Calu3 (cell line): ENCODE data around the gene CIAO2B. TPM values are rescaled to one million over a fixed set of nuclear protein-coding genes. Genes with fewer than 3 reads are reported as not detected.
"Not testable (repeated sequence)": the region's sequence is repeated elsewhere in the genome, so short reads cannot be mapped to it uniquely, and the experiment has no call there.

Experiments
- BruUV-seq: library from RNA; stranded (reverse); fragments of 400-500 nt; replicated peaks from 2 replicates; lab custom pipeline; 2021; lab: Mats Ljungman, UMichigan
- CTCF ChIA-PET: fragments of 300-600 bp; sonication (Branson Sonifier 250); formaldehyde crosslinking; loops from one replicate; lab custom pipeline; 2022; ENCODE audit warnings: antibody characterized with exemption; lab: Charles Lee
- DNase-seq: peaks from one replicate; pipeline ENCODE4 v3.0.0; 2022
- H3K27ac Mint-ChIP-seq: one replicate; pipeline ENCODE4 v1.8.0; 2022; ENCODE audit warnings: mixed read lengths; ENCODE audit not compliant: unreplicated experiment
- H3K27me3 Mint-ChIP-seq: one replicate; pipeline ENCODE4 v1.8.0; 2022; ENCODE audit warnings: mixed read lengths; ENCODE audit not compliant: unreplicated experiment
- H3K36me3 Mint-ChIP-seq: one replicate; pipeline ENCODE4 v1.8.0; 2022; ENCODE audit warnings: mild to moderate bottlenecking, moderate library complexity, mixed read lengths; ENCODE audit not compliant: insufficient read depth, unreplicated experiment
- H3K4me1 Mint-ChIP-seq: one replicate; pipeline ENCODE4 v1.8.0; 2022; ENCODE audit warnings: mild to moderate bottlenecking, low read depth, mixed read lengths; ENCODE audit not compliant: unreplicated experiment
- H3K4me3 Mint-ChIP-seq: one replicate; pipeline ENCODE4 v1.8.0; 2022; ENCODE audit warnings: mild to moderate bottlenecking, low read depth, moderate library complexity, mixed read lengths; ENCODE audit not compliant: unreplicated experiment
- H3K9me3 Mint-ChIP-seq: one replicate; pipeline ENCODE4 v1.8.0; 2022; ENCODE audit warnings: low read depth, mixed read lengths; ENCODE audit not compliant: unreplicated experiment
- CTCF ChIP-seq: fragments of 200-600 bp; IDR thresholded peaks from one replicate; pipeline ENCODE4 v1.8.0; 2022; ENCODE audit warnings: antibody characterized with exemption; ENCODE audit not compliant: unreplicated experiment
- intact Hi-C: fragments of 100-400 bp; cut with micrococcal nuclease; formaldehyde crosslinking; loops from one replicate; pipeline ENCODE4 v1.10.0; 2022; ENCODE audit not compliant: unreplicated experiment
- total RNA-seq: library from RNA; stranded (reverse); gene quantifications from 2 replicates; pipeline ENCODE4 v1.2.3, GENCODE V29; 2022

Gene CIAO2B
- total RNA-seq, 1 experiment from 2014 or later = 121 TPM

DNA sequence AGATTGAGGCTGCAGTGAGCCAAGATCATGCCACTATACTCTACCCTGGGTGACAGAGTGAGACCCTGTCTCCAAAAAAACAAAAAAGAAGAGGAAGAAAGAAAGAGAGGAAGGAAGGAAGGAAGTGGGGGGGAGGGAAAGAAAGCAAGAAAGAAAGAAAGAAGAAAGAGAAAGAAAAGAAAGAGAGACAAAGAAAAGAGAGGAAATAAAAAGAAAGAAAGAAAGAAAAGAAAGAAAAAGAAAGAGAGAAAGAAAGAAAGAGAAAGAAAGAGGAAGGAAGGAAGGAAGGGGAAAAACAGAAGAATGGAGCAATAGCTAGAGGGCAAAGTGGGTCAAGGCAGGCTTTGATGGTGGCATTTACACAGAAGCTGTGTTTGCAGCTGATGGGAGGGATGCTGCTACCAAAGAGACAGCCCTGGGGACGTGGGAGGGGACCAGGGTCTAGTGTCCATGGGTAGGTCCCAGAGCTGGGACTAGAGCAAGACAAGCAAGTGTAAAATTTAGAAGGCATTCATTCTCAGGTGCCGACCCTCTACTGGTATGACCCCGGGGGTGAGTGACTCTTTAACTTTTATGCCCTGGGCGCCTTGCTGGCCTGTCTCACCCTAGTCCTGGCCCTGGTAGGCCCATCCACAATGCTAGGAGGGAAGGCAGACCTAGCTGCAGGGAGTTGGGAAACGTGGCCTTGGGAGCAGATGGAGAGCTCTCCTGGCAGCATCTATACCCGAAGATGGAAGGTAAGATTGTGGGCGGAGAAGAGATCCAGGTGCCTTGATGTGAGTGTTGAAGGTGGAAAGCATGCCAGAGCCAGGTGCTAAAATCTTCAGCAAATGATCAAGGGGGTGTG is 24.9 kb upstream of the CIAO2B start:
- intact Hi-C loops = no loop called here
- H3K36me3 Mint-ChIP-seq = no peaks in the 10 kb centered on the region
- no peak for TF ChIP-seq CTCF
- peaks cover 13% of the 10 kb centered on the region for H3K4me1 Mint-ChIP-seq
- no peak for DNase-seq
- BruUV-seq = no TSS peak
- H3K27me3 Mint-ChIP-seq = peaks cover 35% of the 10 kb centered on the region
- H3K27ac Mint-ChIP-seq = no peak overlapping the region
- H3K4me3 Mint-ChIP-seq = no peak overlapping the region
- CTCF ChIA-PET = no interaction called here
- no peaks in the 10 kb centered on the region for H3K9me3 Mint-ChIP-seq

DNA sequence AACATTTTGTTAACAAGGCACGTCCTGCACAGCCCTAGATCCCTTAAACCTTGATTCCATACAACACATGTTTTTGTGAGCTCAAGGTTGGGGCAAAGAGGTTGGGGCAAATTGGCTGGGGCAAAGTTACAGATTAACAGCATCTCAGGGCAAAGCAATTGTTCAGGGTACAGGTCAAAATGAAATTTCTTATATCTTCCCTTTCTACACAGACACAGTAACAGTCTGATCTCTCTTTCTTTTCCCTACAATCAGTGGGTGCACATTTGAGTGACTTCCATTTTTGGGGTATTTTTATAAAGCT is 21.9 kb upstream of the CIAO2B start:
- DNase-seq, H3K36me3 Mint-ChIP-seq, H3K9me3 Mint-ChIP-seq, intact Hi-C loops, H3K27ac Mint-ChIP-seq, H3K4me3 Mint-ChIP-seq, BruUV-seq: not testable (repeated sequence)
- peaks cover 34% of the 10 kb centered on the region for H3K27me3 Mint-ChIP-seq
- H3K4me1 Mint-ChIP-seq = peaks cover 15% of the 10 kb centered on the region
- CTCF ChIA-PET = interaction anchor here (1.0 kb wide), 1 partner anchor 229 kb away, joined by 4 read pairs; no protein-coding TSS in a partner anchor

GRCh38 chr16:66955363-66956153 is 21.4 kb upstream of the CIAO2B start:
- H3K4me1 Mint-ChIP-seq, H3K9me3 Mint-ChIP-seq, DNase-seq, H3K27ac Mint-ChIP-seq, BruUV-seq, H3K4me3 Mint-ChIP-seq, H3K36me3 Mint-ChIP-seq, CTCF ChIA-PET: not testable (repeated sequence)
- intact Hi-C loops = loop anchor here (2.0 kb wide), 1 partner anchor 559 kb away; no protein-coding TSS in a partner anchor
- H3K27me3 Mint-ChIP-seq = peaks cover 30% of the 10 kb centered on the region

DNA sequence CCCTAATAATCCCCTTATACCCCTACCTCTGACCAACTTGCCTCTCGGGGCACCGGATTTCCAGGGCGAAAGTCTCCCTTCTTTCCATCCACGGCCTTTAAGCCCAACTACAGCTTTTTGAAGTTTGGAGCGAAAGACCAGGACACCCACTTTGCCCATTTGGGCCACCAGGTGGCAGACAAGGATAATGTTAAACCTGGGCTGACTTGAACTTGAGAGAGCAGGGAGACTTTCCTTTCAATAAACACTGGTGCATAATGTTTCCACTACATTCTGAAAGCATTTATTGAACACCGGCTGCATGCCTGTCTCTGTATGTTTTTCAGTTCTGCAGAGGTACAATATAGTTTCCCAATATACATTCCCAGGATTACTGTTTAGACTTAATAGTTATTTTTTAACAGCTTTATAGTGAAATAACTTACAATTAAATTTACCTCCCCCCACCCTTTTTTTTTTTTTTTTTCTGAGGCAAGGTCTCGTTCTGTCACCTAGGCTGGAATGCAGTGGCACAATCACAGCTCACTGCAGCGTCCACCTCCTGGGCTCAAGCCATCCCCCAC is 20.0 kb upstream of the CIAO2B start:
- peaks cover 9% of the 10 kb centered on the region for H3K4me1 Mint-ChIP-seq
- no peaks in the 10 kb centered on the region for H3K36me3 Mint-ChIP-seq
- peaks cover 27% of the 10 kb centered on the region for H3K27me3 Mint-ChIP-seq
- H3K27ac Mint-ChIP-seq = peak overlapping the region; percentile 42
- peak overlapping the region; percentile 38 for H3K4me3 Mint-ChIP-seq
- DNase-seq = peak; percentile 88
- CTCF ChIA-PET = interaction anchor here (0.6 to 1.6 kb wide), 16 partner anchors 10 to 1690 kb away, joined by 3 to 9 read pairs (median 4); partner anchors contain the start of genes ELMO3, FBXL8, NOL3 and PLEKHG4
- no TSS peak for BruUV-seq
- H3K9me3 Mint-ChIP-seq = no peaks in the 10 kb centered on the region
- TF ChIP-seq CTCF = peak; percentile 74
- intact Hi-C loops = loop anchor here (2.0 kb wide), 1 partner anchor 561 kb away; no protein-coding TSS in a partner anchor
